ENCODE measurements around the gene ATP2B1. TPM values are rescaled to one million over a fixed set of nuclear protein-coding genes. Genes with fewer than 3 reads are reported as not detected.

Gene ATP2B1
- total RNA-seq, 4 donors from 2014 or later, result 16.7 to 172 (median 48.6) TPM

GRCh38 chr12:89684136-89684535, 24.5 kb downstream of the ATP2B1 start:
- H3K36me3 ChIP-seq, result no peaks in the 10 kb centered on the region

GRCh38 chr12:89682284-89682683, 26.4 kb downstream of the ATP2B1 start:
- Histone ChIP-seq H3K27me3 (no peaks in the 10 kb centered on the region), H3K4me3 (no peak overlapping the region), H3K27ac (no peak overlapping the region), H3K4me1 (no peaks in the 10 kb centered on the region), H3K9me3 (peaks cover 0 to 4% of the 10 kb centered on the region in 2 donors), H3K36me3 (no peaks in the 10 kb centered on the region)
- TF ChIP-seq POLR2A (IDR thresholded peaks at IDR 0.05), result no peak
- no peak for TF ChIP-seq CTCF (IDR thresholded peaks at IDR 0.05)
- intact Hi-C loops (cut with DNase I; ENCODE audit: low total_unique reads), result no loop called here
- no peak for DNase-seq

More at GRCh38 chr12:89684136-89684535, 24.5 kb downstream of the ATP2B1 start:
- Histone ChIP-seq H3K4me3 (no peak overlapping the region), H3K27me3 (no peaks in the 10 kb centered on the region), H3K9me3 (peaks cover 0 to 4% of the 10 kb centered on the region in 2 donors), H3K27ac (no peak overlapping the region), H3K4me1 (no peaks in the 10 kb centered on the region)
- no peak for TF ChIP-seq POLR2A (IDR thresholded peaks at IDR 0.05)
- DNase-seq, result no peak
- intact Hi-C loops (cut with DNase I; ENCODE audit: low total_unique reads), result no loop called here

- no peaks in the 10 kb centered on the region for H3K36me3 ChIP-seq
- H3K4me3 ChIP-seq, result no peak overlapping the region
- no peak overlapping the region for H3K27ac ChIP-seq
- no peak for DNase-seq
- peaks cover 0 to 4% of the 10 kb centered on the region in 2 donors for H3K9me3 ChIP-seq
- TF ChIP-seq CTCF (IDR thresholded peaks at IDR 0.05), result no peak
- no peak for TF ChIP-seq POLR2A (IDR thresholded peaks at IDR 0.05)
- intact Hi-C loops (cut with DNase I; ENCODE audit: low total_unique reads), result no loop called here
- no peaks in the 10 kb centered on the region for H3K4me1 ChIP-seq
- no peaks in the 10 kb centered on the region for H3K27me3 ChIP-seq
These were observed 28.2 kb downstream of the ATP2B1 start for GRCh38 chr12:89680409-89680808.

GRCh38 chr12:89679631-89680030, 29.0 kb downstream of the ATP2B1 start:
- H3K4me3 ChIP-seq, result no peak overlapping the region
- intact Hi-C loops (cut with DNase I; ENCODE audit: low total_unique reads), result no loop called here
- H3K9me3 ChIP-seq, result peaks cover 0 to 4% of the 10 kb centered on the region in 2 donors
- H3K4me1 ChIP-seq, result no peaks in the 10 kb centered on the region
- TF ChIP-seq CTCF (IDR thresholded peaks at IDR 0.05), result no peak
- no peak for TF ChIP-seq POLR2A (IDR thresholded peaks at IDR 0.05)
- H3K27me3 ChIP-seq, result no peaks in the 10 kb centered on the region
- H3K36me3 ChIP-seq, result no peaks in the 10 kb centered on the region
- no peak overlapping the region for H3K27ac ChIP-seq
- DNase-seq, result no peak

GRCh38 chr12:89678225-89678624, 30.4 kb downstream of the ATP2B1 start:
- no peaks in the 10 kb centered on the region for H3K27me3 ChIP-seq
- no peaks in the 10 kb centered on the region for H3K4me1 ChIP-seq
- no peaks in the 10 kb centered on the region for H3K36me3 ChIP-seq
- no peak for DNase-seq
- intact Hi-C loops (cut with DNase I; ENCODE audit: low total_unique reads), result no loop called here
- peaks cover 0 to 4% of the 10 kb centered on the region in 2 donors for H3K9me3 ChIP-seq
- no peak overlapping the region for H3K27ac ChIP-seq
- TF ChIP-seq CTCF (IDR thresholded peaks at IDR 0.05), result no peak
- TF ChIP-seq POLR2A (IDR thresholded peaks at IDR 0.05), result no peak
- no peak overlapping the region for H3K4me3 ChIP-seq

GRCh38 chr12:89676930-89677329, 31.7 kb downstream of the ATP2B1 start:
- intact Hi-C loops (cut with DNase I; ENCODE audit: low total_unique reads), result no loop called here
- no peaks in the 10 kb centered on the region for H3K9me3 ChIP-seq
- TF ChIP-seq POLR2A (IDR thresholded peaks at IDR 0.05) (no peak), CTCF (IDR thresholded peaks at IDR 0.05) (no peak)
- DNase-seq, result no peak
- H3K27ac ChIP-seq, result no peak overlapping the region
- no peaks in the 10 kb centered on the region for H3K27me3 ChIP-seq
- no peaks in the 10 kb centered on the region for H3K4me1 ChIP-seq
- H3K4me3 ChIP-seq, result no peak overlapping the region
- no peaks in the 10 kb centered on the region for H3K36me3 ChIP-seq

Data from uterus (tissue), 4 donors.